Measurements from ENCODE around the gene BET1L.
A peak's percentile ranks its signal among the peaks of the same experiment; 100 is the strongest.
"Not testable (repeated sequence)": the region's sequence is repeated elsewhere in the genome, so short reads cannot be mapped to it uniquely, and the experiment has no call there.

The BET1L gene, protein sequence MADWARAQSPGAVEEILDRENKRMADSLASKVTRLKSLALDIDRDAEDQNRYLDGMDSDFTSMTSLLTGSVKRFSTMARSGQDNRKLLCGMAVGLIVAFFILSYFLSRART

DNA sequence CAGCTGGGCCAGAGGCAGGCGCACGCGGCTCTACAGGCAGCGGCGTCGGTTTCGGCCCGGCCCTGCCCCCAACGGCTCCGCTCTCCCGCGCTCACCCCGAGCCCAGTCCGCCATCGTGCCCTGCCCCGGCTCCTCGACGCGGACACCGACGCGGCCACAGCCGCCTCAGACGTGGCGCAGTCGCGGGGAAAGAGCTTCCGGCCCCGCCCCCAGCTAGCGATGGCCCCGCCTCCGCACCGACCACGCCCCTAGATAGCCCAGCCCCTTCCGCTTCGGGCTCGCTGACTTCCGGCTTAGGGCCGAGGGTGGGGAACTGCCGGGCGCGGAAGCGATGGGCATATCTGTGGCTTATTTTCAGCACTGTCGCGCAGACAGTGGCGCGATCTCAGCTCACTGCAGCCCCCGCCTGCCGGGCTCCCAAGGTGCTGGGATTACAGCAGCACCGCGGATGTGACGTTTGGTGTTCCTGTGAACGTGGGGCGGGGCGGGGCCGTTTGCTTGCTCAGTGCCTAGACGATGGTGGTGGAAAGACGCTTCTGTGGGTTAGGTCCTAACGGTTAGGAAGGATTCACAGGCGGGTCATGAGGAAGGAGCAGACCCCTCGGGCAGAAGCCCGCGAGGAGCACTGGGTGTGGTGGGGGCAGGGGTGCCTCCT lies at the start of gene BET1L, which contains the start of gene RIC8A:
BET1L (minus strand) TSS at position 192 of the 655 bp plus-strand sequence; CDS start at position 114, 78 bp downstream.
RIC8A (plus strand) TSS at position 501 of the 655 bp plus-strand sequence. CDS start 1,147 bp downstream, outside the sequence.
- DNase-seq, result peak; percentile 99

DNA sequence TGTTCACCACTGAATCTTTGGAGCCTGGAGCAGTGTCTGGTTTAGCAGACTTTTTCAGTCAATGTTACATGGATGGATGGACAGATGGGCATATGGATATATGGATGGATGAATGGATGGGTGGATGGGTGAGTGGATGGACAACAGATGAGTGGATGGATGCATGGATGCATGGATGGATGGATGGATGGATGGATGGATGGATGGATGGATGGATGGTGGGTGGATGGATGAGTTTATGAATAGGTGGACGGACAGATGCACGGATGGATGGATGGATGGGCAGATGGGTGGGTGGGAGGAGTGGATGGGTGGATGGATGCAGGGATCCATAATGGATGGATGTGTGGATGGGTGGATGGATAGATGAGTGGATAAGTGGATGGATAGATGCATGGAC lies 48.6 kb upstream of the BET1L start:
- DNase-seq, result no peak

DNA sequence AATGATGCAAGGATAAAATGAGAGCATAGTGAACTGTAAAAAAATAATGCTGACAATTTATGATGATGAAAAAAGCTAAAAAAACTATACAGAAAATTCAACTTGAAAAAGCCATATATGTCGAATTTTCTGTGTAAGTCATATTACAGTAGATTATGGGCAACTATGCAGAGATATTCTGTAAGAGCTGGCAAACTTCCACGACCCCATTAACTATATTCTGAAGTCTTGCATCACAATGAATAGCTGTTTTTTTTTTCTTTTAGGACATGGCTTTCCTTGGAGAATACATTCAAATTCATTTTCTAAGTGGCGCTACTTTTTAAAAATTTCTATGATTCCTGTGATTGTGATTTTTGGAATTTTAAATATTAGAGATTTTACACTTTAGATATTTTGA lies 48.0 kb upstream of the BET1L start:
- DNase-seq, result peak; percentile 60

DNA sequence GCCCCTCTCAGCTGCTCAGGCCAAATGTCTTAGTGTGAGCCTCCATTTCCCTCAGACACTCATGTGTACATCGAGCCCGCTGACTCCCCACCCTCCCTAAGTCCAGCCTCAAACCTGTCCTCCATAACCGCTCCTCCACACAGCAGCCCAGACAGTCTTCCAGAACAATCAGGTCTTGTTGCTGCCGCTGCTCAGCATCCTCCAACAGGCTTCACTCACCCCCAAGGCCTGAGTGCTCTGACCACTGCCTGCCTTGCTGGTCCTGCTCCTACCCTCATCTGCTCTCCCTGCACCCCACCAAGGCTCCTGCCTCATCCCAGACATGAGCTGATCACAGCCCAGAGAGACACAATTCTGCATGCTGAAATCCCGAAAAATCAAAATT lies 46.7 kb upstream of the BET1L start:
- DNase-seq, result no peak

DNA sequence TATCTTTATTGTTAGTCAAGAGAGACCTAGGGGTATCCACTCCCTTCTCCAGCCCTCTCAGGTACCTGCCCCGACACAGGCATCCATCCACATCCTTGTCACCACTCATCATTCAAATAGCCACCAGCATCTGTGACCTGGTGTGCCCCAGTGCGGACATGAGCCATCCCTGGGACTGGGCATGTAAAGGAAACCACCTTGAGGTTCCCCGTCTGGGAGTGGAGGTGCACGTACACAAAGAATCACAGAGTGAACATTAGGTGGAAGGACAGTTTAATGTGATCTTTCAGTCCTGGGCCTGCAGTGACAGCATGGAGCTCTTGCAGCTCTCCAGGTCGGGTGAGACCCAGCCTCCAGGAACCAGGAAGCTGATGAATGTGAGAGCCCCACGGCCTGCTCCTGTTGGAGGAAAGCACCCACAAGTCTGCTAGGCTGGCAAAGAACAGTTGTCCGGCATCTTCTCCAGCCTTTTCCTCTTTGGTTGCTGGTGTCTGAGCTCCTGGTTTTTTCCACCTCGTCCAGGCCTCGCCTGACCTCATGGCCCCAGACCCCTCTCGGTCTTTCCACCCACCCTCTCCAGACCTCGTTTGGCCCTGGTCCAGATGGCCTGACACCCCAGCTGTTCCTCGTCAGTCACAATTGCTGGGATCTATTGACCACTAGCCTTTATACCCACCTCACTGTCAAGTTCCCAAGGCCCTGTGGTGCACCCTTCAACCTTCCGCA lies 46.1 kb upstream of the BET1L start:
- no peak for DNase-seq

DNA sequence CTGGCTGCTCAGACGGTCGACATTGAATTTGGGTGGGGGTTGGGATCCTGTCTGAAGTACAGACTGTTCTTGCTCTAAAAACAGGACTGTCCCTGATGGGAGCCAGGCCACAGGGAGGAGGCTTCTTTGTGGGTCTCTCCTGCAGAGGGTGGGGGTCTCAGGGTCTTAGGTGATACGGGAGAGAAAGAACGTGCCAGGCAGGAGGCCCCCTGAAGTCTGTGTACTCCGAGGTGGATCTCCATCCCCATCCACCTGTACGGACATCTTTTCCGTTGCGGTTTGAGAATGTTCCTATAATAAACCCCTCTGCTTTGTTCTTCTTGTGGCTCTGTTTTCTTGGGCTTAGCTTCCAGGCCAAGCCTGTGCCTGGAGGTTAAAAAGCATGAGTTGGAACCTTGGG lies 45.5 kb upstream of the BET1L start:
- DNase-seq, result no peak

DNA sequence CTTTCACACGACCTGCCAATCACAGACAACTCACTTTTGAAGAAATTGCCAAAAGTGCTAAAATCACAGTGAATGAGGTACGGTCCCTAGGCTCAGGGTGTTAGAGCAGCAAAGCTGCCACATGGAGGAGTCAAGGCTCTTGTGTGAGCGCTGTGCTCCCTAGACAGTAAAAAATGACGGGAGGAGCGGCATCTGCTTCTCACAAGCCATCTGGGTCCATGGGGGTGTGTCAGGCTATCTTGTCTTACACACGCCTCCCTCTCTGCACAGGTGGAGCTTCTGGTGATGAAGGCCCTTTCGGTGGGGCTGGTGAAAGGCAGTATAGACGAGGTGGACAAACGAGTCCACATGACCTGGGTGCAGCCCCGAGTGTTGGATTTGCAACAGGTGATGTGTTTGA lies 44.4 kb upstream of the BET1L start:
- DNase-seq, result no peak

DNA sequence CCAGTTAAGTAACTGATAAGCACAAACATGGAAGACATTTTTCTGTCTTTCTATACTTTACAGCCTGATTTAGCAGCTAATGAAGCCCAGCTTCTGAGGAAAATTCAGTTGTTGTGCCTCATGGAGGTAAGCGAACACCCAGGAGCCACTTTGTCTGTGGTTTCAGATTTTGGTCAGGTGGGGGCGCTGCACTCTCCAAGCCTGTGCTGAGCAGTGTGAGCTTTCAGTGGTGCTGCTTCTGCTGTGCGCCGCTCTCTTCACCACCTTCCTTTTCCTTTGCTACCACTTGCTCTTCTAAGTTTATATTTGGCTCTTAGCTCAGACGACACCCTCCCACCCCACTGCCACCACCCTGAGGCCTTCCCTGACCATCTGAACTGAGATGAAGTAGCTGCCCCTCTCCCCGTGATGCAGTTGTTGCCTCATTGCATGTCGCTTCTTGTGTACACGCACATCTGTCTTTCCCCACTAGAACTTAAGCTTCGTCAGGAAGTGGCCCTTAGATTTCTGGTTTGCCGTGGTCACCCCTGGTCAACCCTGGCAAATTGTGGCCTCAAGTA lies 43.6 kb upstream of the BET1L start:
- peak; percentile 74 for DNase-seq

DNA sequence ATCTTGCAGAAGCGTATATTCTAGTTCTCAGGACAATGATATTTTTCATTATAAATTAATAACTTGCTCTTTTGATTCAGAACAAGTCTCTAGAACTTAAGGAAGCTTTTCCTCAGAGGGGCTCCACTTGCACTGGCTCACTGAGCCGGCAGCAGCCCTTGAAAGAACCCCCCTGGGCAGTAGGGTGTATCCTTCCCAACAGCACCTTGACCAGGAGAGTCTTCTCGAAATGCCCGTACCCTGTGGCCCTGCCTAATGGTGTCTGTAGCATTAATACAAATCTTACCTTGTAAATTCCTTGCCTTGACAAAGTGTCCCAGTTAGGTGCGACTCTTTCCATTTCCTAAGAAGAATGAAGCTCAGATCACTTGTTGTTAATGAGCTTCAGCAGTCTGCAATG lies 43.1 kb upstream of the BET1L start:
- DNase-seq, result no peak

DNA sequence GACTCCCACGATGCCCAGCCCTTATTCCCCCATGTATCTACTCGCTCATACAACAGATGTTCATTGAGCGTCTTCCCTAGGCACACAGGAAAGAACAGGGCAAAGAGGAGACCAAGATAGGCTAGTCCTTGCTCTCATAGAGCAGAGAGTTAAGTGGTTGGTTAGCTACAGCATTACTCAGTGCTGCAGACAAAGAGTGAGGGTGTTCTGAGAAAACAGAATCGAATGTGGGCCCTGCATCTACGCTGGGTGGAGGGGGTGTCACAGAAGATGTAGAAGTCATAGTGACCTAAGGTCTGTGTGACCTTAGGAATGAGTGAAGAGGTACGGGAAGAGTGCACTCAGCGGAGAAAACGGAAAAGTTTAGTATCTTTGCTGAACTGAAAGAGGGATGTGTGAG lies 41.9 kb upstream of the BET1L start:
- DNase-seq, result no peak

DNA sequence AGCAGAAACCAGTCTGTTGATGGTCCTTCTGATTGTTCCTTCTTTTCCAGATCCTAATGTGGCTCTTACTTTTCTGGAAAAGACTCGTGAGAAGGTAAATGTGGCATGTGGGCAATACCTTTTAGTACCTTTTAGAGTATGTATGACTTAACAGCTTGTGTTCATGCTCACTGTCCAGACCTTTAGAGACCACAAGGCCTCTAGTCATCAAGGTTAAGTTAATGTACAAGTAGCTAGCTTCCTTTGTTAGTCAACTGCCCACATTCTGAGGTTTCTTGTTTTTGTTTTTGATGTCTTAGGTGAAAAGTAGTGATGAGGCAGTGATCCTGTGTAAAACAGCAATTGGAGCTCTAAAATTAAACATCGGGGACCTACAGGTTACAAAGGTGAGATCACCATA lies 37.2 kb upstream of the BET1L start:
- no peak for DNase-seq

DNA sequence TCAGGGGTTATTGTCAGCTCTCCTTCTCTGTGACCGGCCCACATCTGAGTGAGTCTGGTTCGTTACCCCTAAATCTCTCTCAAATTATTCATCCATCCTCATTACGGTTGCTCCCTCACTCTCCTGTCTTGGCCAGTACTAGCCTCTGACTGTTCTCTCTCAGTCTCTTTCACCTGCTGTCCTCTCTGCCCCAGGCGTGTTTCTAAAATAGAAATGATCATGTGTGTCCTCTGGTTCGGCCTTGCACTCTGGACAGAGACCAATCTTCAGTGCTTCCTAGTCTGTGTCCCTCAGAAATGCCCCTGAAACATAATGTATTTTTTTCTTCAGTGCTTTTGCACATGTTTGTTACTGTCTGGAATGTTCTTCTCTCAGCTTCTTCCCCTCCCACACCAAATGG lies 34.4 kb upstream of the BET1L start:
- DNase-seq, result no peak

DNA sequence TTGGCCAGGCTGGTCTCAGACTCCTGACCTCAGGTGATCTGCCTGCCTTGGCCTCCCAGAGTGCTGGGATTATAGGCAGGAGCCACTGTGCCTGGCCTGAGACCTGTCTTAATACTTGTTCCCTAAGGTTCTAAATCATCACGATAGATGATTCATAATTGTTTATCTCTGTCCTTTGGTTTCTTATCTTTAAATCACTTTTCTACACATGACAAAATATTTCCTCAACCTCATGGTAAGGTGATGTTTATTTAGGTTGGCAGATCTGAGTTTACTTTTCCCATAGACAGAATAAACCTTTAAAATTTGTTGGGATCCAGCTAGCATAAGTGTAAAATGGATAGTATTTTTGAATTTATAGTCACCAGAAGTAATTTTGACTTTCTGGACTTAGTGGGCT lies 33.1 kb upstream of the BET1L start:
- DNase-seq, result no peak

DNA sequence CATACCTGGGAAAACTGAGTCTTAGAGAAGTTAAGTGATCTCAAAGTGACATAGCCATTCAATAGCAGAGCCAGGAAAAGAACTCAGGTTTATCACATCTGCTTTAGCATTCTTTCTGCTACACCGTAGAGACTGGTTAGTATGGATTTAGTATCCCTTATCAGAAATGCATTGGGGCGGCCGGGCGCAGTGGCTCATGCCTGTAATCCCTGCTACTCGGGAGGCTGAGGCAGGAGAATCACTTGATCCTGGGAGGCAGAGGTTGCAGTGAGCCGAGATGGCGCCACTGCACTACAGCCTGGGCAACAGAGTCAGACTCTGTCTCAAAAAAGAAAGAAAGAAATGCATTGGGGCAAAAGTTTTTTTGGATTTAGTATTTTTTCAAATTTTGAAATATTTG lies 31.1 kb upstream of the BET1L start:
- DNase-seq, result not testable (repeated sequence)

DNA sequence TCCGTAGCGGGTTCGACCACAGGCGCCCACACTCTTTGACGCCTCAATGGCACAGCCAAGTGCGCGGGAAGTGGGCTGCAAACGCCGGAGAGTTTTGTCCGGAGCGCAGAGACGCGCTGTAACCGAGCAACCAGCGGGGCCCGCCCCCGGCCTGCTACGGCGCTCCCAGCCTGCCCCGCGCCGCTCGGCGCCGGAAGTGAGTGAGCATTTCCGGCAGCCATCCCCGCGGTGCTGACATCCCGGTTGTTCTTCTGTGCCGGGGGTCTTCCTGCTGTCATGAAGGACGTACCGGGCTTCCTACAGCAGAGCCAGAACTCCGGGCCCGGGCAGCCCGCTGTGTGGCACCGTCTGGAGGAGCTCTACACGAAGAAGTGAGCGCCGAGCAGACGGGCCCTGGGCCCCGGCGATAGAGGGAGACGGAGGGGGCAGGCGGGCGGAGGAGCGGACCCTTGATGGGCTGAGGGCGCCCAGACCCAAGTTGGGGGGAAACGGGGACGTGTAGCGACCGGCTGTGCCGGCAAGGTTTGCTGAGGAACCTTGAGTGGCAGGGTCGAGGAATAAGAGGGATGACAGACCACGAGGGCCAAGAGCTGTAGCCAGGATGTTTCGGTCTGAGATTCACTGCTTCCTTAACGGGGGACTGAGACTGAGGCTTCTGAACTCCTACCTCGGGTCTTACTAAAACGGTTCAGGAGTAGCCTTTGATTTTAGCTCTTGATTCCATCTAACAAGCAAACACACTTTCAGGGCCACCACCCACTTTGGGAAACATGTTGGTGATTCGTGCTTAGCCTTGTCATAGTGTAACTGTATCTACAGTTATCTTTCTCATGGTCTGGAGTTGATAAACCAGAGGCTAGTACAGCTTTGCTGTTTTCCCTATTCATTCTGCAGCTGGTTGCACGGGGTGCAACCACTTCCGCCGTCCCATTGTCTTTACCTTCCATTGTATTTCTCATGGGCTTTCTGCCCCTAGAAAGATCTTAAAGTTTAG lies 29.9 kb upstream of the BET1L start, which contains the start of gene PSMD13:
PSMD13 (plus strand) TSS at position 203 of the 994 bp plus-strand sequence; CDS start at position 277, 74 bp downstream.
- peak; percentile 93 for DNase-seq

DNA sequence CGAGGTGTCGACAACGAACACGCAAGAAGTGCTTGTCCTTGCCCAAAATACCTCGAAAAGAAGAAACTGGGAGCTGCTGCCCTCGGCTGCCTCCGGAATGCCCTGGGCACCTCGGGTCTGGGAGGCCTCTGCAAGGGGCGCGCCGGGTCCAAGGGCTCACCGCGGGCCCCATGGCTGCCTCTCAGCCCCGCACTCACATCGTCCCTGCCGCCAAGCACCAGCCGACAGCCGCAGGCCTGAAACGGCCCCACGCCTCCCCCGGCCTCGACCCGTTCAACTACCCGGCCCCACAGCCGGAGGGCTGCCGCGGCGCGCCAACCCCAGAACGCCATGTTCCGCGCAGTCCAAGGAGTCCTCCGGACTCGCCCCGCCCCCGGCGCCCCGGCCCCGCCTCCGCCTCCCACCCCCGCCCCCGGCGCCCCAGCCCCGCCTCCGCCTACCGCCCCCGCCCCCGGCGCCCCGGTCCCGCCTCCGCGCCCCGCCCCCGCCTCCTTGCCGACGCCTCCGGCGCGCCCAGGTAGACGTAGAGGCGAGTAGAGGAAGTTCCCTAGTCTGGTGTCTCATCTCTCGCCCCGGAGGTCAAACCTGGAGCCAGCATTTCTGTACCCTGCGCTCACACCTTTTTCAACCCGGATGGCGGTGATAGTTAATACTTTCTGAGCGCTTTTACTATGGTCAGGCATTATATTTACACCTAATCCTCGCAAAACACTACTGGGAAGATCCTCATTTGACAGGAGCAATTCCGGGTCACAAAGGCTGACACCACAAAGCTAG lies 29.0 kb upstream of the BET1L start, which contains the start of gene SIRT3:
SIRT3 (minus strand) TSS at position 346 of the 777 bp plus-strand sequence; CDS start at position 332, 14 bp downstream.
- peak; percentile 93 for DNase-seq

DNA sequence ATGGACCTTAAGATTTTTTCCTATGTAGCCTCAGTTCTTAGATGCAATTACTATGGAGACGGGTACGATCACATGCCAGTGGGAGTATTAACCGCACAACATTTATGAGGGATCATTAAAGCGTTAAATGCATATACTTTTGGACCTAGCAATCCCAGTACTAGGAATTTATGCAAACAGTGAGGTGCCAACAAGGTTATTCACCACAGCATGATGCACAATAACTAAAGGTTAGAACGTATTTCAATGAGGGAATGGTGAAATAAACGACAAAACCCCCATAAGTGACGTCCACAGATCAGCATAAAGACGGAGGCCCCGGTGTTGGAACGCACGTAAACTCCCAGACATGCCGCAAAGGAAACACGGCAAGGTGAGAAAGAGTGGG lies 28.4 kb upstream of the BET1L start:
- DNase-seq, result peak; percentile 31

DNA sequence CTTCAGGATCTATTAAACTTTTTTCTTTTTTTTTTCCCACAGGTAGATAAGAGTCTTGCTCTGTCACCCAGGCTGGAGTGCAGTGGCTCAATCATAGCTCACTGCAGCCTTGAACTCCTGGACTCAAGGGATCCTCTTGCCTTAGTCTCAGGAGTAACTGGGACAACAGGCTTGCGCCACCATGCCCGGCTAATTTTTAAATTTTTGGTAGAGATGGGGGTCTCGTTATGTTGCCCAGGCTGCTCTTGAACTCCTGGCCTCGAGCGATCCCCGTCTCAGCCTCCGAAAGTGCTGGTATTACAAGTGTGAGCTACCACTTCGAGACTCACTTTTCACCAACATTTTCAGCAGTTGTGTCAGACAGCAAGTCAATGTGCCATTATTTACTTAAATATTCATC lies 28.0 kb upstream of the BET1L start:
- DNase-seq, result no peak

DNA sequence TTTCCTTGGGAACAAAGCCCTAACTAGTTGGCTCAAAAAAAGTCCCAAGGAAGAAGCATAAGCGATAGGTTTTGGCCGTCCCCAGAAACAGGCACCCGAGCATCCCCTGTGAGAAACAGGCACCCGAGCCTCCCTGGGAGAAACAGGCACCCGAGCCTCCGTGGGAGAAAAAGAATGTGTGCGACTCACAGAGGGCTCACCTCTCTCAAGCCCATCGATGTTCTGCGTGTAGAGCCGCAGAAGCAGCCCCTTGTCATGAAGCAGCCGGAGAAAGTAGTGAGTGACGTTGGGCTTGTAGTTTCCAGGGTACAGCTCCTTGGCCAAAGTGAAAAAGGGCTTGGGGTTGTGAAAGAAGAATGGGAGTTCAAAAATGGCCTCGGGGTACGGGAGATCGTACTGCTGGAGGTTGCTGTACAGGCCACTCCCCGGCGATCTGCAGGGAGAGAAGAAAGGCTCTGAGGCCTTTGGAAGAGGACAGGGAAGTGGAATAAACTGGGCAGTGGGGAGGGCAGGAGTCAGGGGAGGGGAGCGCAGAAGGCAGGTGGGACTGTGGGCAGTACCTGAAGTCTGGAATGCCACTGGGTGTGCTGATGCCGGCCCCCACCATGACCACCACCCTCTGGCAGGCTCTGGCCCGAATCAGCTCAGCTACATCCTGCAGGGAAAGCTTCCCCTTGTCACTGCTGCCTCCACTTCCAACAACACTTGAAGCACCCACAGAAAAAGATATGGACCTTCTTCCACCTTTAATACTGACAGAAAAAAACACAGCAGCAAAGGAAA lies 25.8 kb upstream of the BET1L start:
- DNase-seq, result no peak

DNA sequence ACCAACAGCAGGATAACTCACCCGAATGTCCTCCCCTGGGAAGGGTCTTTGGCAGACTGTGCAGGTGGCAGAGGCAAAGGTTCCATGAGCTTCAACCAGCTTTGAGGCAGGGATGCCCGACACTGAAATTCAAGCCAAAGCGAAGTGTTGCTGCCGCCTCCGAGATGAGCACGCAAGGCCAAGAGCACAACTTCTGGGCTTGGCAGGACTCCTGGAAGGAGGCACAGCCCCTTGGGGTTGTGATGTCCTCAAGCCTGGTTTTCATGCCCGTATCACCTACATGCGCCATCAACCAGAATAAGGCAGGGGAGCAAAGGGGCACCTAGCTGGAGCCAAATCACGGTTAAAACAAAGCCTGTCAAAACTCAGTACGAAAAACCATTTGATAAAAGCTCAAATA lies 23.2 kb upstream of the BET1L start:
- DNase-seq, result no peak
